Stimulated activated naive B cell treated with anti-CD40 and anti-IgM and Interleukin-4, amounts not matched to agents 10 μg/mL and 1 μg/mL and 100 μg/mL, for 72 hours (primary cell): ENCODE data around the gene PARVB.

Source experiments
- ATAC-seq, 2 donors: fragments of 150-1000 bp; cut with Tn5 transposase; replicated peaks; 2 replicates each; pipeline ENCODE4 v1.10.0; 2021; ENCODE audit warnings: moderate library complexity in 1 of 2
- DNase-seq: peaks from one replicate; pipeline ENCODE4 v3.0.0; 2021
- H3K27ac Mint-ChIP-seq: one replicate; pipeline ENCODE4 v1.8.0; 2022; ENCODE audit warnings: mild to moderate bottlenecking, mixed read lengths
- H3K27me3 Mint-ChIP-seq, 2 donors: one replicate each; pipeline ENCODE4 v1.8.0; 2022; ENCODE audit warnings: mixed read lengths in 2 of 2
- H3K36me3 Mint-ChIP-seq, 2 donors: one replicate each; pipeline ENCODE4 v1.8.0; 2022; ENCODE audit warnings: mixed read lengths in 2 of 2, mild to moderate bottlenecking in 1 of 2
- H3K4me1 Mint-ChIP-seq, 2 donors: one replicate each; pipeline ENCODE4 v1.8.0; 2022; ENCODE audit warnings: mixed read lengths in 2 of 2, mild to moderate bottlenecking in 1 of 2
- H3K4me3 Mint-ChIP-seq, 2 donors: one replicate each; pipeline ENCODE4 v1.8.0; 2022; ENCODE audit warnings: mild to moderate bottlenecking in 2 of 2, mixed read lengths in 2 of 2, moderate library complexity in 1 of 2
- H3K9me3 Mint-ChIP-seq, 2 donors: one replicate each; pipeline ENCODE4 v1.8.0; 2022; ENCODE audit warnings: mixed read lengths in 2 of 2, mild to moderate bottlenecking in 1 of 2

The PARVB gene

GRCh38 chr22:44163536-44163935, 139.4 kb downstream of the PARVB start:
- peaks cover 45 to 52% of the 10 kb centered on the region in 2 donors for H3K36me3 Mint-ChIP-seq
- H3K4me3 Mint-ChIP-seq = no peak overlapping the region
- H3K27me3 Mint-ChIP-seq = no peaks in the 10 kb centered on the region
- H3K27ac Mint-ChIP-seq = no peak overlapping the region
- H3K4me1 Mint-ChIP-seq = no peaks in the 10 kb centered on the region
- DNase-seq (no peak), ATAC-seq (no peak)
- no peaks in the 10 kb centered on the region for H3K9me3 Mint-ChIP-seq

GRCh38 chr22:44164031-44164430, 139.9 kb downstream of the PARVB start:
- H3K4me3 Mint-ChIP-seq = no peak overlapping the region
- ATAC-seq = no peak

GRCh38 chr22:44165286-44165874, 141.3 kb downstream of the PARVB start:
- no peak overlapping the region for H3K27ac Mint-ChIP-seq

More at GRCh38 chr22:44164031-44164430, 139.9 kb downstream of the PARVB start:
- Mint-ChIP-seq H3K4me1 (no peaks in the 10 kb centered on the region), H3K27ac (no peak overlapping the region), H3K36me3 (peaks cover 44 to 51% of the 10 kb centered on the region in 2 donors), H3K9me3 (no peaks in the 10 kb centered on the region), H3K27me3 (no peaks in the 10 kb centered on the region)
- DNase-seq = no peak

DNA sequence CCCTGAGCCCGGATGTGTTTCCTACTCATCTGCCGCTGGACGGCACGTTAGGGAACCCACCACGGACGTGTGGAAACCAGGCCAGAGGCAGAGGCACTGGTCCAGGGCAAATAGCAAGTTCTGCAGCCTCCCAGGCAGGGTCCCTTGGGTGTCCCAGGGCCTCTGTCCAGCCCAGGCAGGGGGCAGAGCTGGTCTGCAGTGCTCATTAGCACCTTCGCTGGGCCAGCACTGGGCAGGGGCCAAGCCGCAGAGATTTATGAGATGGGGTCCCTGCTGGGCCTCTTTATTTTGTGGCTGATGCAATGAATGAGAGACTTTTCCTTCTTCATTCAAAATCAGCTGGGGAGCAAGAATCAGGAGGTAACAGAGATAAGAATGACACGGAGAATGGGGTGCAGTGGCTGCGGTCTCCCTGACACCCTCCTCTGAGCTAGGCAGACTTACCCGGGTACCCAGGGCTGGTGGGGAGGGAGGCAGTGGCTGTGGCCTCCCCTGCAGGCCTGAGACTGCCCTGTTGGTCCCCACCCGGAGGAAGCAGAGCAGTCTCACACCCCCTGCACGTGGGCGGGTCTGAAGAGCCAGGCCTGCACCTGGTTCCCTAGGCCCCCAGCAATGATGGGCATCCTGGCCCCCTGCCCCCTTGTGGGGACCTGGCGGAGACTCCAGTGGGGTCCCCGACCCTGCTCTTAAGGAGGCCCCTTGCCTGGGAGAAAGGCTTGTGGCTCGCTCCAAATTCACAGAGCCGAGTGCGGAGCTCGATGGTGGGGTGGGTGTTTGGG, 142.6 kb downstream of the PARVB start:
- H3K4me3 Mint-ChIP-seq = no peak overlapping the region
- ATAC-seq (no peak), DNase-seq (no peak)
- peaks cover 2 to 5% of the 10 kb centered on the region in 2 donors for H3K4me1 Mint-ChIP-seq
- H3K27me3 Mint-ChIP-seq = no peaks in the 10 kb centered on the region
- H3K36me3 Mint-ChIP-seq = peaks cover 38 to 44% of the 10 kb centered on the region in 2 donors
- H3K9me3 Mint-ChIP-seq = no peaks in the 10 kb centered on the region
- peak overlapping the region; percentile 47 for H3K27ac Mint-ChIP-seq

More at GRCh38 chr22:44165286-44165874, 141.3 kb downstream of the PARVB start:
- DNase-seq (no peak), ATAC-seq (no peak)
- Mint-ChIP-seq H3K36me3 (peaks cover 37 to 41% of the 10 kb centered on the region in 2 donors), H3K9me3 (no peaks in the 10 kb centered on the region), H3K4me1 (no peaks in the 10 kb centered on the region), H3K4me3 (no peak overlapping the region), H3K27me3 (no peaks in the 10 kb centered on the region)

DNA sequence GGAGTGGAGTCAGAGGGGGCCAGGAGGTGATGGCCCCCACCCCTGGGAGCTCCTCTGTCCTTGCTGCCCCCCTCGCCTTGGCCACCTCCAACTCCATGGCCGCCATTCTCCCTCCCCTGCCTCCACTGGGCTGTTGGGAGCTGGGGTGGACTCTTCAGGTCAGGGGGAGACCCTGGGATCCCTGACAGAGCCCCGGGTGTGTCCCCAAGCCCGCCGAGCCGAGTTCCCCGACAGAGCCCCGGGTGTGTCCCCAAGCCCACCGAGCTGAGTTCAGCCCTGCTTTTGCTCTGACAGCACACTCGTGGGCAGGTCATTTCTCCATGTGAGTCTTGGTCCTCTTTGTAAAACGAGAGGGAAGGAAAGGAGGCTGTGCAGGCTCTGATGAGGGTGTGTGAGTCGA, 143.4 kb downstream of the PARVB start:
- DNase-seq (no peak), ATAC-seq (no peak)
- H3K27me3 Mint-ChIP-seq = no peaks in the 10 kb centered on the region
- H3K9me3 Mint-ChIP-seq = no peaks in the 10 kb centered on the region
- H3K36me3 Mint-ChIP-seq = peaks cover 41% of the 10 kb centered on the region in 2 donors
- no peak overlapping the region for H3K27ac Mint-ChIP-seq
- H3K4me1 Mint-ChIP-seq = peaks cover 10 to 13% of the 10 kb centered on the region in 2 donors
- no peak overlapping the region for H3K4me3 Mint-ChIP-seq

- peaks cover 14 to 20% of the 10 kb centered on the region in 2 donors for H3K4me1 Mint-ChIP-seq
Measured at GRCh38 chr22:44168206-44168605, 144.1 kb downstream of the PARVB start.

DNA sequence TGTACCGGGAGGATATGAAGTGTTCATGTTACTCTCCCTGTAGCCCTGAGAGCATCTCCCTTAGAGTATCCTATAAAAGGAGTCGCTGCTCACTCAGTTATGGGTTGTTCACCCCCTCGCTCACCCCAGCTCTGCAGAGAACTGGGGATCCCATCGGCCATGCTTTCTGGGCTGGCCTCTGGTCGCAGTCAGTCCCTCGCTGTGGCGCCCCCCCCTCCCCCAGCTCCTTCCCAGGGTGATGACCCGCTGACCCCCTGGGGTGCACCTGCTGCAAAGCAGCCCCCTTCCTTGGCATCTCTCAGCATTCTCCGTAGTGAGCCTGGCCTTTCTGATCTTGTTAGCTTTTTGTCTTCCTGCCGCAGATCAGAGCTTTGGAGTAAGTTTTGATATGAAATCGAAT, 146.4 kb downstream of the PARVB start:
- Mint-ChIP-seq H3K9me3 (no peaks in the 10 kb centered on the region), H3K4me3 (no peak overlapping the region), H3K4me1 (peaks cover 19 to 30% of the 10 kb centered on the region in 2 donors), H3K27ac (no peak overlapping the region), H3K36me3 (peaks cover 35 to 41% of the 10 kb centered on the region in 2 donors), H3K27me3 (no peaks in the 10 kb centered on the region)
- ATAC-seq (no peak), DNase-seq (no peak)

More at GRCh38 chr22:44168206-44168605, 144.1 kb downstream of the PARVB start:
- ATAC-seq (no peak), DNase-seq (no peak)
- peaks cover 44 to 46% of the 10 kb centered on the region in 2 donors for H3K36me3 Mint-ChIP-seq
- no peak overlapping the region for H3K27ac Mint-ChIP-seq
- H3K27me3 Mint-ChIP-seq = no peaks in the 10 kb centered on the region
- no peak overlapping the region for H3K4me3 Mint-ChIP-seq
- H3K9me3 Mint-ChIP-seq = no peaks in the 10 kb centered on the region

DNA sequence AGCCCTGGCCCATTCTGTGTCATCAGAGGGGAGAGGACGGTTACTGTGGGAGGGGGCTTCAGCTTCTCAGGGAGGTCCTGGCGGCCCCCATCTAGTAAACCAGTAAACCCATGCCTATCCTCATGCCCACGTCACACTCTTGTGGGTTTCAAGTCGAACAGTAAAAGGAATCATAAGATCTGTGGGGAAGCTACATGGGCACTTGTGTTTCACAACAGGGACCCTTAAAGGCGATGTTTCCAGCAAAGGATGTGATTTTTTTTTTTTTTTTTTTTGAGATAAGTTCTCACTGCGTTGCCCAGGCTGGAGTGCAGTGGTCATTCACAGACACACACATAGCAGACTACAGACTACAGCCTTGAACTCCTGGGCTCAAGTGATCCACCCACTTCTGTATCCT, 147.5 kb downstream of the PARVB start:
- Mint-ChIP-seq H3K27ac (no peak overlapping the region), H3K9me3 (peaks cover 0 to 2% of the 10 kb centered on the region in 2 donors), H3K4me1 (peaks cover 19 to 34% of the 10 kb centered on the region in 2 donors), H3K27me3 (no peaks in the 10 kb centered on the region), H3K36me3 (peaks cover 34 to 37% of the 10 kb centered on the region in 2 donors), H3K4me3 (no peak overlapping the region)
- DNase-seq = no peak
- ATAC-seq = no peak

GRCh38 chr22:44172370-44173108, 148.4 kb downstream of the PARVB start:
- H3K9me3 Mint-ChIP-seq = peaks cover 0 to 4% of the 10 kb centered on the region in 2 donors
- H3K27me3 Mint-ChIP-seq = no peaks in the 10 kb centered on the region
- peak overlapping the region; percentile 7 to 60 for H3K4me3 Mint-ChIP-seq
- H3K4me1 Mint-ChIP-seq = peaks cover 20 to 37% of the 10 kb centered on the region in 2 donors
- DNase-seq (peak; percentile 69), ATAC-seq (peak; percentile 98 to 99)
- peaks cover 32 to 37% of the 10 kb centered on the region in 2 donors for H3K36me3 Mint-ChIP-seq
- H3K27ac Mint-ChIP-seq = peak overlapping the region; percentile 68

GRCh38 chr22:44173154-44173553, 149.1 kb downstream of the PARVB start:
- ATAC-seq (no peak), DNase-seq (no peak)
- no peak overlapping the region for H3K4me3 Mint-ChIP-seq
- no peaks in the 10 kb centered on the region for H3K27me3 Mint-ChIP-seq
- H3K36me3 Mint-ChIP-seq = peaks cover 26 to 38% of the 10 kb centered on the region in 2 donors
- peak overlapping the region; percentile 68 for H3K27ac Mint-ChIP-seq
- H3K4me1 Mint-ChIP-seq = peaks cover 20 to 37% of the 10 kb centered on the region in 2 donors
- H3K9me3 Mint-ChIP-seq = peaks cover 0 to 4% of the 10 kb centered on the region in 2 donors

GRCh38 chr22:44175676-44176075, 151.6 kb downstream of the PARVB start:
- no peak for ATAC-seq
- Mint-ChIP-seq H3K36me3 (peaks cover 16 to 26% of the 10 kb centered on the region in 2 donors), H3K9me3 (peaks cover 0 to 4% of the 10 kb centered on the region in 2 donors), H3K4me3 (no peak overlapping the region), H3K27ac (no peak overlapping the region), H3K27me3 (no peaks in the 10 kb centered on the region), H3K4me1 (peaks cover 25 to 45% of the 10 kb centered on the region in 2 donors)
- no peak for DNase-seq

GRCh38 chr22:44179196-44179988, 155.3 kb downstream of the PARVB start:
- peaks cover 7 to 16% of the 10 kb centered on the region in 2 donors for H3K36me3 Mint-ChIP-seq
- ATAC-seq (no peak), DNase-seq (no peak)
- no peaks in the 10 kb centered on the region for H3K27me3 Mint-ChIP-seq
- peaks cover 25 to 49% of the 10 kb centered on the region in 2 donors for H3K4me1 Mint-ChIP-seq
- peaks cover 0 to 4% of the 10 kb centered on the region in 2 donors for H3K9me3 Mint-ChIP-seq
- H3K4me3 Mint-ChIP-seq = no peak overlapping the region
- peak overlapping the region; percentile 31 for H3K27ac Mint-ChIP-seq

GRCh38 chr22:44179989-44180705, 156.0 kb downstream of the PARVB start:
- Mint-ChIP-seq H3K27ac (peak overlapping the region; percentile 96), H3K36me3 (peaks cover 11 to 23% of the 10 kb centered on the region in 2 donors), H3K4me1 (peaks cover 29 to 57% of the 10 kb centered on the region in 2 donors), H3K4me3 (peak overlapping the region in 1 of 2 donors; percentile 85), H3K27me3 (no peaks in the 10 kb centered on the region), H3K9me3 (peaks cover 0 to 4% of the 10 kb centered on the region in 2 donors)
- ATAC-seq (no peak), DNase-seq (no peak)
